GM19238 (cell line): Measurements from ENCODE around the gene GIPC1.
"Not testable (repeated sequence)": the region's sequence is repeated elsewhere in the genome, so short reads cannot be mapped to it uniquely, and the experiment has no call there.

Experiments used
- DNase-seq: peaks from one replicate; pipeline ENCODE4 v3.0.0; 2011; ENCODE audit warnings: low spot score; ENCODE audit not compliant: insufficient read length

GIPC1 gene

DNA sequence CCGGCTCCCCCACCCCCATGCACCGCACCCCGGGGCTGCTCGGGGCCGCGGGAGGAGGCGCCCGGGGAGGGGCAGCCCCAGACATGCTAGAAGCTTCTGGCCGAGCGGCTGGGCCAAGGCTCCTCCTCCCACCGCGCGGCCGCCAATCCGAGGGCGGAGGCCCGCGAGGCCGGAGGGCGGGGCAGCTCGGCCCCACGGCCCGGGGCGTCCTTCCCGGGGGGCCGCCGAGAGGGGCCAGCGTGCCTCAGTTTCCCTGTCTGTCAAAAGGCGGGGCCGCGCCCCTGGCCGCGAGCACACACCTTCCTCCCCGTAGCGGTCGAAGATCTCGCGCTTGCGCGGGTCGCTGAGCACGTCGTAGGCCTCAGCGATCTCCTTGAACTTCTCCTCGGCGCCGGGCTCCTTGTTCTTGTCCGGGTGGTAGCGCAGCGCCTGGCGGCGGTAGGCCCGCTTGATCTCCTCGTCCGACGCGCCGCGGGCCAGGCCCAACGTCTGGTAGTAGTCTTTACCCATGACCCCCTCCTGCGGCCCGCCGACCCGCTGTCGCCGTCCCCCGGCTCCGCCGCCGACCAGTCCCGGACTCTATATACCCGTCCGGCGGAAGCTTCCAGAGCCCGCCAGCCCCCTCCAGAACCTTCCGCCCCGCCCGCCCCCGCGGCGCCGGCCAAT lies 22.0 kb upstream of the GIPC1 start, which contains the start of gene DNAJB1:
Gene DNAJB1, minus strand, starts transcription at position 558 of the 666 bp plus-strand sequence. Its CDS starts 48 bp downstream, at position 510.
- DNase-seq = peak; percentile 86

GRCh38 chr19:14517446-14517839 lies 21.5 kb upstream of the GIPC1 start:
- DNase-seq = no peak

- no peak for DNase-seq
These were observed 21.0 kb upstream of the GIPC1 start for GRCh38 chr19:14516746-14517438.

- no peak for DNase-seq
These were observed 20.2 kb upstream of the GIPC1 start for GRCh38 chr19:14516048-14516534.

- DNase-seq = no peak
These were observed 19.6 kb upstream of the GIPC1 start for GRCh38 chr19:14515501-14516047.

DNA sequence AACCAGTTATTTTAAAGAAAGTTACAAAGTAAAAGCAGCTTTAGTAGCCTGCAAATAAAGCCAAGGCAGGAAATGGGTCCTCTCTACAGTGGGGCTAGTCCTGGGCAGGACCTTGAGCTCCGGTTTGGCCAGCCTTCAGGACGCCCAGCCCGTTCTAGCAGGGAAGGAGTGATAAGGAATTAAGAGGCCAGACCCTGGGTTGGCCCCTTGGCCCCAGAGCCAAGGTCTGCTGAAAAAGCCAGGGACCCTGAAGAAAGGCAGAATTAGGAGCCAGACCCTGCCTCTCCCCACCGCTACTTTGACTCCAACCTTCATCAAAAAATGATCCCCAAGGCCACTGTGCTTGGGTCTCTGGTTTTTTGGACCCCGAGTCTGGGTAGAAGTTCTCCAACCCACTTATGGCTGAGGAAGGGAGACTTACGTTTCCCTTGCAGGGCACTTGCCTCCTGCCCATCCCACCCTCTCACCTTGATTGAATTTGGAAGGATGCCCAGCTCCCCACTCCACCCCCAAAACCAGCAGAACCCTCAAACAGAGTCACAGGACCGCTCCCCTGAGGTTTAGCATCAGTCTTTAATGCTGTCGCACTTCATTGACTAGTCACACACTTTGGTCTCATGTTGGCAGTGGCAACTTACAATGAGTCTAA lies 18.4 kb upstream of the GIPC1 start:
- no peak for DNase-seq

- no peak for DNase-seq
These were observed 16.6 kb upstream of the GIPC1 start for GRCh38 chr19:14512406-14512961.

GRCh38 chr19:14511229-14511593 lies 15.3 kb upstream of the GIPC1 start:
- no peak for DNase-seq

GRCh38 chr19:14510311-14511228 lies 14.6 kb upstream of the GIPC1 start:
- no peak for DNase-seq

DNA sequence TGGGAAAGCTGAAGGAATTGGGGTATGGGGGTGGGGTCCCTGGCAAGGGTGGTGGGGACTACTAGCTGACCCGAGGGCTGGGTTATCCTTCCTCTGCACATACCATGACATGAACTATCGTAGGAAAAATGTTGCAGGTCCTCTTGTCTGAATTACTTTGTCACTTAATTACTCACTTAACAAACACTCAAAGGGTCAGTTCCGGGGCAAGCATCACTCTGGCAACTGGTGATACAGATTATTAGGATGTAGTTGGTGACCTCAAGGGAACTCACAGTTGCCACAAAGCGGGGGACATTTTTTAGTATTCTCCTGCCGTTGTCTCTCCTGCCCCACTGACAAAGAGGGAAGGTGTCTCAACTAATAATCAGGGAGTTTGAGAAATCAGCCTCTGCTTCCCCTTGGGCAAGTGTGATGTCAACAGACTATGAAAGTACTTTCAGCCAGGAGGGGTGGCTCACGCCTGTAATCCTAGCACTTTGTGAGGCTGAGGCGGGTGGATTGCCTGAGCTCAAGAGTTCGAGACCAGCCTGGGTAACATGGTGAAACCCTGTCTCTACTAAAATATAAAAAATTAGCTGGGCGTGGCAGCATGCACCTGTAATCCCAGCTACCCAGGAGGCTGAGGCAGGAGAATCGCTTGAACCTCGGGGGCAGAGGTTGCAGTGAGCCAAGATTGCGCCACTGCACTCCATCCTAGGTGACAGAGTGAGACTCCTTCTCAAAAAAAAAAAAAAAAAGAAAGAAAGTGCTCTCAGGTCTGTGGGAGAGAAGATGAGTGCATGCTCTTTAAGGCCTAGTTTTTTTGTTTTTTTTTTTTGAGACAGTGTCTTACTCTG lies 12.0 kb upstream of the GIPC1 start:
- no peak for DNase-seq

- peak; percentile 70 for DNase-seq
These were observed 9.7 kb upstream of the GIPC1 start for GRCh38 chr19:14505488-14506239.

GRCh38 chr19:14504575-14504974 lies 8.6 kb upstream of the GIPC1 start:
- not testable (repeated sequence) for DNase-seq

DNA sequence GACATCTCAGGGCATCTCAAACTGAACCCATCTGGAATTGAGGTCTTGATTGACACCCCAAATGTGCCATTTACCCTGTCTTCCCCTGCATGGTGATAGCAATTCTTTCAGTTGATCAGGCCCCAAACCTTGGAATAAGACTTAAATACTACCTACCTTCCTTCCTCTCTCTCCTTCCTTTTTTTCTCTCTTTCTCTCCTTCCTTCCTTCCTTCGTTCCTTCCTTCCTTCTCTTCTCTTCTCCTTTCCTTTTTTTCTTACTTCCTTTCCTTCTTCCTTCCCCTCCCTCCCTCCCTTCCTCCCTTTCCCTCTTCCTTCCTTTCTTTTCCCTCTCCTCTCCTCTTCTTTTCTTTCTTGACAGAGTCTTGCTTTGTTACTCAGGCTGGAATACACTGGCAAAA lies 7.4 kb upstream of the GIPC1 start:
- no peak for DNase-seq

DNA sequence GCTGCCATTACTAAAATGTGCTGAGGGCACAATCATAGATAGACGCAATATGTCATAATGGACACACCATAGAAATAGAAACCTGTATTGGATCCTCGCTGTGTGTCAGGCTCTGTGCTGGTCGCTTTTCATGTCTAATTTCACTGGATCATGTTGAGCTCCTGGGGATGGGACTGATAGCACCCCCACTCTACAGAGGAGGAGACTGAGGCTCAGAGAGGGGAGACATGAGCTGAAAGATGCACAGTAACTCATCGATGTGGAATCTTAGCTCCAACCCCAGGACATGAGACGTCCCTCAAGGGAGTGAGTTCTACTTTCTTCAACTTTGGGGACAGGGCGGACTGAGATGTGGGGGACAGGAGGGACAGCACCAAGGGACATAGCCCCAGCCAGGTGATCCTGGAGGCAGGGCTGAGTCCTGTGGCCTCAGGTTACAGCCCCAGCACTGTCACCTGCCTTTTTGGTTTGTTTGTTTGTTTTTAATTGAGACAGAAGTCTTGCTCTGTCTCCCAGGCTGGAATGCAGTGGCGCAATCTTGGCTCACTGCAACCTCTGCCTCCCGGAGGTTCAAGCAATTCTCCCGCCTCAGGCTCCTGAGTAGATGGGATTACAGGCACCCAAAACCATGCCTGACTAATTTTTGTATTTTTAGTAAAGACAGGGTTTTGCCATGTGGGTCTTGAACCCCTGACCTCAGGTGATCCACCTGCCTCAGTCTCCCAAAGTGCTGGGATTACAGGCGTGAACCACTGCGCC lies 6.6 kb upstream of the GIPC1 start:
- DNase-seq = no peak

DNA sequence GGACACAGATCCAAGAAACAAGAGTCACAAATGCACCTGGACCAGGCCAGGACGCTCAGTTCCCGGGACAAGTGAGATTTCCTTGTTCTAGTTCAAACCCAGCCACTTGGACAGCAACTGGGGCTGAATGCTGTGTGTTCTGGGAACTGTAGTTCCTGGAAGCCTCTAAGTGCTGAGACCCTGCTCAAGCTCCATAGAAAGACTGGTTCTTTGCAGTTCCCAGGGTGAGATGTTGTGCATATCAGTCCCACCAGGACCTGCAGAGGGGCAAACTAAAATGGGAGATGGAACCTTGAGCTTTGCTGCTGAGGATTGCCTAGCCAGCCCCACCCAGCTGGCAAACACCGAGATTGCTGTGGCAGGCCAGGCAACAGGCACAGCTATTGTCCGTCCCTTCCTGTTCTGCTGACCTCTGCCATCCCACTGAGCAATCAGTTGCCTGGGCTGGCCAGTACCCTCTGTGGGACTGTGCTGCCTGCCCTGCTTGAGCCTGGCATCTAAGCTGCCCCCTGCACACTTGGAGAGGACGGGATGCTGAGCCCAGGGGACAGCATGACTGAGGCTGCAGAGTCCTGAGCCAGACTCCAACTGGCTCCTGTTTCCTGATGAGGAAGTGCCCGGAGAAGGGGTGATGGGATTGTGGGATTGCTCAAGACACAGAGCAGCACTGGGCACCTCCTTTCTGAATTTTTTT lies 1.4 kb upstream of the GIPC1 start:
- no peak for DNase-seq

DNA sequence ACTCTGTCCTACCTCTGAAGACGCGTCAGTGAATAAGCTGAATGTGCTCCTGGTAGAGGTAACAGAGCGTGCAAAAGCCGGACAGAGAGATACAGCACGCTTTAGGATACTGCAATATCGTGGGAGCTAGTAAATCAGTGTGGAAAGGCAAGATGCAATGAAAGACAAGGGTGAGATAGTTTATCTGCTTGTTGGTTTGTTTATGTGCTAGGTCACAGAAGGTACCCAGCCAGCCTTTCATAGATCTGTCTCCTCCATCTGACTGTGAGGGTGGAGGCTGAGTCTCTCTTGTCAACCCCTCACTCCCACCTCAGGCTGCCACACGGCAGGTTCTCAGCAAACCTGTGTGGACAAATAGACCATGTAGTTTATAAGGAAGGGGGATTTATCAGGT lies 904 bp upstream of the GIPC1 start:
- no peak for DNase-seq

GRCh38 chr19:14495672-14496028 lies 277 bp downstream of the GIPC1 start:
- no peak for DNase-seq
